Measurements from ENCODE around the gene RBMS3.
"Not testable (repeated sequence)": the region's sequence is repeated elsewhere in the genome, so short reads cannot be mapped to it uniquely, and the experiment has no call there.

RBMS3 gene

DNA sequence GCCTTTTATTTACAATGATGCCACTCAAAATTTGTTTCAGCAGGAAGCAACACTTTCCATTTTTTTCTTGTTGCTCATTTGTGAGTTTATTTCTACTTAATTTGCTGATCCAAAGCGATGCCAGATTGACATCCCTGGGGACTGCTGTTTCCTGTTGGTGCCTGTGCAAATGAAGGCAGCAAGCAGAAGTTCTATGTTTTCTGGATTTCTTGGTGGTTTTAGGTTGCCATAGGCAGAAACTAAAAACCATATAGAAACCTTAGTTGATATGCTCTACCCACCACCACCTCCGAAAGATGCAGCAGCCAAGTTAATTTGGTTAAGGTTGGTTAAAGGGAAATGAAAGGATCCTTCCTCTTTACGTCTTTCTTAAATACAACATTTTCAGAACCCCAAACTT is 356.2 kb downstream of the RBMS3 start:
- ATAC-seq = no peak

DNA sequence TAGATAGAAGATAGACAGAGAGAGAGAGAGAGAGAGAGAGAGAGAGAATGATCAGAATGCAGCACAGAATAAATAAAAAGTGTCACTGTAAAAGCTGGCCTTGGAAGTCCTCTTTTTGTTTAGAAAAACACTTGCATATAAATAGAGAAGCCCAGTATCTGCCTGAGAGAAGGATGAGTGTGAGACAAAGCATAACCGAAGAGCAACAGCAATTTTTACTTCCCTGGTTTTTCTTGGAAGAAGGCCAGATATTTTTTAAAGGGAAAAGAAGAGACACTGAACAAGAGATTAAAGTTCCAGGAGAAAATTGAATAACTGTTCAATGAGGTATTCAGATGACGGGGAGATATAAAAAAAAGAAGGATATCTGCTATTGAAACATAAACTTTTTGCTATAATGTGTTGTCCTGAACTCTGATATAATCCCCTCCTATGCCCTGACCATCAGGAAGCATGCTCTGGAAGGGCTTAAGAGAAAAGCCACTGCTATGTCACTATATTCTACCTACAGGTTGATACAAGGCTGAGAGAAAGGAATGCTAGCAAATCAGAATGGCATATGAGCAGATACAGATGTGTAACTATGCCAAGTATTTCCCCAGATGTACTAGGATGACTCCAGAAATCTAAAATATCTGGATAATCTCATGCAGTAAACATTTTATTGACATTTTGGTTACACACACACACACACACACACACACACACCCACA is 358.9 kb downstream of the RBMS3 start:
- no peak for ATAC-seq

DNA sequence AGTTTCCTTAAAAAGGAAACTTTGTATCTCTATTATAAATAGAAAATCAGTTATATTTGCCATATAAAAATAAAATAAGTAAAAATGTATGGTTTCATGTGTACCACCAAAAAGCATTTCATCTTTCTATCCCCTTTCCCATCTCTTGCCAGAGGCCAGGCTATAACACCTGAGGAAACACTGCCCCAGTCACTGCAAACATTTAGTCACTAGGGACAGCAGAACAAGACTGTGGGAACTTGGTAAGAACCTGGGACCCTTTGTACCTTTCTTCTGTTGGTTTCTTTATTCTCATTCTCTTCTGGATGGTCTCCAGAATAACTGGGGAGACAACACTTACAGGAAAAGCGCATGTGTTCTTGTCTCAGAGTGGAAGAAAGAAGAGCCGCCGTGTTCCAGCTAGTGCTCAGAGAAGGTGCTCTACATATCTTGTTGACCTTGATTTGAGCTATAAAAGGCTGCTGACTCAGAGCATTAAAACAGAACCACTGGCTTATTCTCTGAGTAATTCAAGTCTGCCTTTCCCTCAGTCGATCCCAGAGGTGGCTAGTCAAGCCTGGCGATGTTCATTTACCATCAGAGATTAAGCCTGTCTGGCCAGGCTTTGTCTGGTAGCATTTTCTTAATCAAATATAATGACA is 361.6 kb downstream of the RBMS3 start:
- no peak for ATAC-seq

DNA sequence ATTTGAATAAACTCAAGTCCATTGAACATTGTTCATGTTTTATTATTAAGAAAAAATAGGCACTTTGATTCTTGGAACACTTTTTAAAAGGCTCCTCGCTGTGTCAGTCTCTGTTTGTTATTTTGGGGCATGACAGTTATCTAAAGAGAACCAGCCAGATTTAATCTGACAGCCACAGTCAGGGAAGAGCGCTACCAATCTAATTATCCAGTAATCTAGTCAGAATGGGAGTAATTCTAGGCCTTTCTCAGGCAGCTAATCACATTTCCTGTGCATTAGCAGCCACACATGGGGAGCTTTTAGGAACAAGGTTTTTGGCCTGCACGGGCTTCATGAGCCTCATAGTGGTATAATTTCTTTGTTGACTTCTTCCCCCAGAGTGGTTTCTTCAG is 362.2 kb downstream of the RBMS3 start:
- ATAC-seq = no peak

DNA sequence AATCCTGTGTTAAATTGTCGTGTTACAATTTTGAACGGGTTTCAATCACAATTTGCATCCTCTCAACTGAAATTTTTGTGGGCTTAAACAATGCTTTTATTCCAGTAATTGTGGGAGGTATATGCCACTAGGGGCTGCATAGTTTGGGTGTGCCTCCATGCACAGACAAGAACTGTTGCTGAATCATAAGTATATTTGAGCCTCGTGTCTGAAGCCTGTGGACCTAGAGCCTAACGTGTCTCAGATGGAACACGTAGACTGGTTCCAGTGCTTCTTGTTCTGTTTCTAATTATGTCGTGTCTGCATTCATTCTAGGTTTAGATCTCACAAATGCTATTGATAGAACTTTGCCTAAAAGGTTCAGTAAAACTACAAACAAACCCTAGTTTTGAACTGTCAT is 363.4 kb downstream of the RBMS3 start:
- no peak for ATAC-seq

DNA sequence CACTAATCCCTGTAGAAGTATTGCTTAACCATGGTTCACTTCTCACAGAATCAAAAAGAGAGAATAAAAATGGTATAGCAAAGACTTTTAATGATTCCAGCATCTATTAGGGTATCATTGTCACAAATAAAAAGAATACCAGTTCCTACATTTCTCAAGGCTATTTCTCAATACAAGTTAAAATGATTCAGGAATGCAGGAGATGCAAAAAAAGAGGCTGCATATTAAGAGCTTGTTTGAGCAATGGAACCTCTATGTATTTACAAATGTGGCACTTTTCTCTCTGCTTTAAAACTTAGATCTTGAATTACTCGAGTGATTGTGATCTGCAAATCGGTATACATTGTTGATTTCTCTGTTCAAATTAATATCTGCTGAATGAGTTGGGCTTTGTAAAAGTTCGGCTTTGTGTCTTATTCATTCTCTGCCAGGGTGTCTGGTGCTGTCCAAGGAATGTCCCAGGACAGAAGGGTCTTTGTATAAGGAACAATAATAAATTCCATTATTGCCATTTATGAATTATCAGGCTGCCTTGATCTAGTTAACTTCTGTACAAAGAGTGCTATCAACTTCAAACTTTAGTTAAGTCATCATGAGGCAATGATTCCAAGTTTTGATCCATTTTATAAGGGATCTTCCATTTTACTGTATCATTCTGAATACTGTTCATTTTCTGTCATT is 364.2 kb downstream of the RBMS3 start:
- ATAC-seq = no peak

DNA sequence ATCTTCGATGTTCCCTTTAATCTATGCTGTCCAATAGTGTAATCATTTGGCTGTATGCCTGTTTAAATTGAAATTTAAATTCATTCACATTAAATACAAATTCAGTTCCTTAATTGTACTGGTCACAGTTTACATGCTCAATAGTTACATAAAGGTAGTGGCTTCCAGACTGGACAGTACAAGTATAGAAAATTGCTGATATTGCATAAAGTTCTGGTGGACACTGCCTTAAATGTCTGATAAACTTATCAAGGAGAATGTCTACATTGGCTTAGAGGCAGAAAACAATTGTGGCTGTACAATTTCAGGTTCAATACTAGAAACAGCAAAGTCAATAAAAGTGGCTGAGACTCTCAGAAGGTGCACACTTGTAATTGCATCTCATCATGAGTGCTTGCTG is 365.2 kb downstream of the RBMS3 start:
- ATAC-seq = no peak

DNA sequence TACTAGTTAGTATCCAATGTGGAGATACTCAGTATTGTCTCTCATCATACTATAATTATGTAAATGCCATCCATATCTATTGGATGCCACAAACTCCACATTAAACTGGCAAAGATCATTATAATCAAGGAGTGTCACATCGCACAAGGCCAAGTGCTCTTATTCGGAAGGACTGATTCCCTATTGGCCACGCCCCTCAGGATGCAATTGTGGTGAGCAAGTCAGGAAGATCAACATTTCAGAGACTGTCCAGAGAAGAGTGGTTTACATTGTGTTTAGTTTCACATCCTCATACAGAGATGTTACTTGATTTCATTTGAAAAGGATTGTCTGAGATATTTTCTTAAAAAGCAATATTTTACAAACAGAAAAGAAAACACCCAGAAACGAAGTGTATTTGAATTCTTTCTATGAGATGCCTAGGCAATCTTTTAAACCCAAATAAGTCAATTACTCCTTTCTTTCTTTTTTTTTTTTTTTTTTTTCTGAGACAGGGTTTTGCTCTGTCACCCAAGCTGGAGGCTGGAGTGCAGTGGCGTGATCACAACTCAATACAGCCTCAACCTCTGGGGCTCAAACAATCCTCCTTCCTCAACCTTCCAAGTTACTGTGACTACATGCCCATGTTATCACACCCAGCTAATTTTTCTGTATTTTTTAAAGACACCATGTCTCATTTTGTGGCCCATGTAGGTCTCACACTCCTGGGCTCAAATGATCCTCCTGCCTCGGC is 369.1 kb downstream of the RBMS3 start:
- no peak for ATAC-seq

DNA sequence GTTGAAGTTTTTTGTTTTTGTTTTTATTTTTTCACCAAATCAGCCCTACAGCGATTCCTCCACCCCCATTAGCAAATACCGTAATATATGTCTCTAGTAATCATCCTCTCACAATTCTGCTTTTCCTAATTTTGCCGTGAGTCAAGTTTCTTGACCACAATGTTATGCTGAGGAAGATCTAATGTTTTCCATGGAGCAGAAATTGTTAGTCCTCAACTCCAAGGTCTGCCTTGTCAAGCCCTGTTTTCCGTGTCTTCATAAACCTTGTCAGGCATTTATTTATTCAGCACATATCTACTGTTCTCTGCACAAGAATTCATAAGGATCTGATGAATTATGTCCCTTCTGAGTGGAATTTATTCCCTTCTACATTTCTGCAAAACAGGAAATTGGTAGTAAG is 372.8 kb downstream of the RBMS3 start:
- no peak for ATAC-seq

DNA sequence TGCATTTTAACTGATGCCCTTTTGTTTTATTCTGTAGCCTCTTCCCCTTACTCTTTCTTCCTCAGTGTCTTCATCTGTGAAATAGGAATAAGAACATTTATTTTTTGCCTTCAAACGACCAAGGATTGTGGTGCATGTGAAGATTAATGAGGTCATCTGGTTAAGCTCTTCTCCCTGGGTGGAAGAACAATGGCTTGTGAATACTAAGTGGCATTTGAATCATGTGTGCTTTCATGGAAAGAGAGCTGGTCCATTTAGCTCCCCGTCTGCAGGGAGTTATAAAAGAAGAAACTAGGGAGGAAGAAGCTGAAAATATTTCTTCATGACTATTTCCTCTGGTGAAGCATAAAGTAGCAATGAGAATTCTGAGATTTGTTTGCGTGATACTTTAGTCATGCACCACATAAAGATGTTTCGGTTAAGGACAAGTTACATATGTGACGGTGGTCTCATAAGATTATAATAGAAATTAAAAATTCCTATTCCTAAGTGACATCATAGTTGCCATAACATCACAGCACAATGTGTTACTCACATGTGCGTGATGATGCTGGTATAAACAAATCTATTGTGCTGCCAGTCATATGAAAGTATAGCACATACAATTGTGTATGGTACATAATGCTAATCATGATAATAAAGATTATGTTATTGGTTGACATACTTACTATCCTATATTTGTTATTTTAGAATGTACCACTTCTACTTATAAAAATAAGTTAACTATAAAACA is 374.3 kb downstream of the RBMS3 start:
- ATAC-seq = no peak

DNA sequence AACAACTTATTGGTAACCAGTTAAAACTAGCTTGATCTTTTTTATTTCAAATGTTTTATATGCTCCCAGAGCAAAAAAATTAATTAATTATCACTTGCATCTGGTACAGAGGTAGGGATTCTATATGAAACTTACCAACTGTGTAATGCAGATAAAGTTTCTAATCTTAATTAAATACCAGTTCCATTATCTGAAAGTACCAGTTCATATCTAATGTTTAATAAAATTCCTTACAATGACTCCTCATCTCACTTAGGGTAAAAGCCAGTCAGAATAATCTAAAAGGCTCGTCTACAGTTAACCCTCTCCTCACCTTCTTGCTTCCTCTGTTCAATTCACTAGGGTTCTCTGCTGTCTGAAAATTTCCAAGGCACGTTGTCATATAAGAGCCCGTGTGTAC is 384.8 kb downstream of the RBMS3 start:
- no peak for ATAC-seq

DNA sequence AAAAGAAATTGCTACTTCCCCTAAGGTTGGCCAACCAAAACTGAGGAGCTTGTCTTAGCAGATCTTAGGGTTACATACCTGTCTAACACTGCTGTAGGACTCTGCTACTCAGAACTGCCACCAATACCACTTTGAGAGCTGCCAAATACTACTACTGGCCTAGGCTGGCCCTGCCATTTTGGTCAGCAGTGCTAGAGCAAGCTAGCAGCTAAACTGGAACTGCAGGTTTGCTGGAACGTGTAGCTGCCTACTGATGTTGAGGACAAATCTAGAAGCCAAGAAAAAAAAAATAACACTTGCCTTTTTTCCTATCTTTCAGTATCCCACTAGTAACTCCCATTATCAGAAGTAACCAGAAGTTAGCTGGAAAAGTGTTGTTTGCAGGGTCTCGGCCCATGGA is 387.4 kb downstream of the RBMS3 start:
- no peak for ATAC-seq

DNA sequence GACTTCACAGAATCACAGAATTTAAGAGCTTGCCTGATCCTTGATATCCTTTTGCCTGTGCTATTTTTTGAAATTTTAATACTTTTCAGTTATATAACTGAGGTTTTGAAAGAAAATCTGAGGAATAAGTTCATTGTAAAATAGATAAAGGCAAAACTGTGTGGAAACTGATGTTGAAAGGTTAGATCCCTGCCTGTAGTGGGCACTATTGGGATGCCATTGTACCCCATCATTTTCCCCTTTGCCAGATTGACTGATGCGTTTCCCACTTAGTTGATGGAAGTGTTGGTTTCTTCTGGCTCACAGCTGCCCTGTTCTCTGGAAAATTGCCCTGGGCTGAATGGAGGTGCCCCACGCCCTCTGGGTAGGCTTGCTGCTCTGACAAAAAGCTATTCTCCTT is 387.9 kb downstream of the RBMS3 start:
- ATAC-seq = no peak

DNA sequence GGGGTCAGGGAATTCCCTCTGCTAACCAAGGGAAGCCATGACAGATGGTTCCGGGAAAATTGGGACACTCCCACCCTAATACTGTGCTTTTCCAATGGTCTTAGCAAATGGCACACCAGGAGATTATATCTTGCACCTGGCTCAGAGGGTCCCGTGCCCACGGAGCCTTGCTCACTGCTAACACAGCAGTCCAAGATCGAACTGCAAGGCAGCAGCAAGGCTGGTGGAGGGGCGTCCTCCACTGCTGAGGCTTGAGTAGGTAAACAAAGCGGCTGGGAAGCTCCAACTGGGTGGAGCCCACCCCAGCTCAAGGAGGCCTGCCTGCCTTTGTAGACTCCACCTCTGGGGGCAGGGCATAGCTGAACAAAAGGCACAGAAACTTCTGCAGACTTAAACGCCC is 389.6 kb downstream of the RBMS3 start:
- not testable (repeated sequence) for ATAC-seq

DNA sequence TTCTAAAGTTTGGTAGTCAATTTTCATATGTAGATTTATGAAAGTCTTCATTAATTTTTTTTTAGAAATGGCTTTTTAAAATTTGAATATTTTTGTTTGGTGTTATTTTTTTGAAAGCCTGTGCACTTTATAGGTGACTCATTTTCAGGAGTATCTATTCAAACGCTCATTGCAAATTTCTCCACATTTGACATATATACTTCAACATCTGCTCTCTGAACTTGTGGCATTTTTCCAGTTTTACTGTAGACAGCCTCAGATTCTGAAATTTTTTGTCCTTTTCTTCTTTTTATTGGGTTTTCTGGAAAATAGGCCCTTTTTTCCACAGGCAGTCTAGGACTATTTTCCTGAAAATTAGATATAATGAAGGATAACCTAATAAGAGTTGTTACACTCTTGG is 396.6 kb downstream of the RBMS3 start:
- ATAC-seq = no peak

DNA sequence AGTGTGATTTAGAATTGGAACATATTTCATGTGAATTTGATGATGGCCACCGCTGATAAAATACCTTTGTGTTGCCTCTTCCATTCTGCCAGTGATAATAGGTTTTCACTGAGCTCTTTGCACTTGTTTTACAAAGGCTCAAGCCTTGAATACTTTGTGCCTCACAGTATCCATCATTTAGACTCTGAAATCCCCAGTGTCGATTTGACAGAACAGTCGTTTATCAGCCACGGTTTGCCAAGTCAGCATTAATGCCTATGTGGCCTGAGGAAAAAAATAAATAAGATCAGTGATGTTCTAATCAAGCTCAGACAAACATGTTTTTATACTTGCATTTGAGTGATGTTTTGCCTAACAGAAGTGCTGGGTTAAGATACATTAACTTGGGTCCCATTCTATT is 399.1 kb downstream of the RBMS3 start:
- no peak for ATAC-seq

DNA sequence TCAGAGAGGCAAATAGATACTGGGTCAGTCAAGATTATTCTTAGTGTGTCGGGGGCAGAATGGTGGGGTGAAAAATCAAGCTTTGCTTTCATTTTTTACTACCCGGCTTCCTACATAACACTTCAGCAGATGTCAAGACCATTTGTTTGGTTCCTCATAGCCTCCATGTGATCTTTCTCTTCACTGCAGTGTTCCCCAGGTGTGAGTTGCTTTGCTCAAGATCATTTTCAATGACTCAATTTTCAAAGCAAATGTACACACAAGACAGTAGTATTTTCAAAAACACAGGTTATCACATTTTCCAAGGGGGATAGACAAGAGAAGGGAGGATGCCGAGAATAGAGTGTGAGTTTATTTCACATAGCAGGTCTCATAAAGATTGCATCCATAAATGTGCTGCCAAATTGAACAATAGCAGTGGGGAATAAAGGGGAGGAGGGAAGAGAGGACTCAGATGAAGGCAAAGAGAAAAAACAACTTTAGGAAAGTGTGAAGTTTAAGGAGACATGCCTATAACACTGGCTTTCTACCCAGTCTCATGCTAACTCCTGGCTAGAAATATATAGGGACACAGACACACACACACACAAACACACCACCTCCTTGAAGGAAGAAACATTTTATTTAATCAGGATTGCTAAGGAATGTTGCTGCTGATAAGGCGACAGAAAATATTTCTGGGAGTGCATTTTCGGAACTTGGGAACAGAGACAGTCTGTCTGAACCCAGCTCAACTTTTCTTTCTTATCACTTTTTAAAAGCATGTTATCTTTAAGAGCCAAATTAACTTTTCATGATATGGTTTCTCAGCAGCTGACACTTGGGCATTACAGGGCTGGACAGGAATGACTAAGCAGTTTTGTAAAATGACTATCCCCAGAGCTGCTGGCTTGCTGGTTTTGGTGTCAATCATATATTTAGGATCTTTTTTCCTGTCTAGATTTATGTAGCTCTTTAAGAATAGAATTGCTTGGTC is 402.4 kb downstream of the RBMS3 start:
- ATAC-seq = no peak

DNA sequence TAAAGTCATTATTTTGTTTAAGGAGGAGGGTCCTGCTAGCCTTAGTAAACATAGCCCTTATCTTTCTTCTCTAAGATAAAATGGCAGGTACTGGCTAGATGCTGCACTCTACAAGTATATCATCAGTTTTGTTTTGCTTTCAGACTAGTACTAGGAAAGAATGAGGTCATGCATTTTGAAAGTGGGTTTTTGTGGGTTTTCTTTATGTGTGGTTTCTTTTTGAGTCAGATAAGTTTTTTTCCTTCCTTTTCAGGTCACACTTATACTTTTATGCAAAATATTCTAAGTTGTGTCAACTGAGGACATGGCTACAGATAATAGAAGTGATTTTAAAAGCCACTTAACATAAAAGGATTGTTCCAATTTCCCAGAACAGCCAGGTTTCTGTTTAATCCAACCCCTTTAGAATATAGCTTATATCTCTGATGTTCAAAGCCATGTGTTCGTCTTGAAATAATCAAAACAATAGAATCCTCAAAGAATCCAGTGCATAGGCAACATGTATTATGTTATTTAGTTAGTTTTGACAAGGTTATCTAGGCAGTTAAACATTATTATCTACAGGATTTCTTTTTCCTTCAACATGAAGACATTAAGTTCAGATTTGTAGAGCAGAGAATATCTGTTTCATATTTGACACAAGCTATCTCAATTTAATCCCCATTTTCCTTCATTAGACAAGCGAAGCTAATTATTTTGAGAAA is 406.2 kb downstream of the RBMS3 start:
- ATAC-seq = peak; percentile 91 to 94

DNA sequence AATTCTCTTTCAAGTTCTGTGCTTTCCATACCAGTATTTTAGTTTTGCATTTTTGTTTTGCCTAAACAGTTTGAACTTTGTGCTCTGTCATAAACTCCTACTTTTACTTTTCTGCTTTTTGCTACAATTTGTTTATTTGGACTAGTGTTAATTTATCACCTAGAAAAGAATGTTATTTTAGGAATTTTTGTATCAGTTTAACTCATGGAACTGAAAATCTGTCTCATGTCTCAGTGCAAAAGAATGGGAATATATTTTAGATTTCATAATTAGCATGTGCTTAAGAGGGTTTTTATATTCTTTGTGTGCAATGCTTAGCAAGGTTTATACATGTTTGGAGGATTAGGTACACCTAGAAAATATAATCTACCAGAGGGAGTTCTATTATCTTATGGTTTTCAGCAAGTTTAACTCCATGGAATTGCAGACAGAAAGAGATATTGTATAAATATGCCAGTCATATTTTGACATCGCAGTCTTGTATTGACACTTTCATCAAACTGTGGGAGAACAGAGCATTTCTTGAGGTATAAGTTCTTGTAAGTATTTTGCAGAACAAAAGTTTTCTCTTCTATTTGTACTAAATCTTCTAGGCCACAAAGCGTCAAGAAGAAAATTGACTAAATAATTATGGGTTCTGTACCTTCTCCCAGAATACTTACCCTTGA is 409.9 kb downstream of the RBMS3 start:
- no peak for ATAC-seq

DNA sequence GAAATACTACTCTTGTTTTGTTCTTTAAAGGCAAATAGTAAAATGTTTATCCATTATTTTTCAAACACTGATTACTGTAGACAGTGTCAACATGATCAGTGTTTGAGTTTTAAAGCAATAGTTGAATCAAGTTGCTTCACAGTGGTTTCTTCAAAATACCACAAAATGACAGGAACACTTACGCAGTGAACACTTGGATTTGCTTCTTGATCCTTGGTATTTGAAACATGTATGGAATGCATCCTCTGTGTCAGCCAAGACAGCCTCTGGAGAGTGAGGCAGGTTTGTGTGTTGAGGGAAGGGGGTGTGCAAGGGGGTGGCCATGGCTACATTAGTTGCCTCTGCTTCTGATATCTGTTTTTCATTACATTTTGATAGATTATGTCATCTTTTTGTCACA is 413.0 kb downstream of the RBMS3 start:
- no peak for ATAC-seq

Data from activated CD4-positive, CD25-positive, alpha-beta regulatory T cell treated with anti-CD3 and anti-CD28 coated beads, Interleukin-2, amount 50 U/mL, for 24 hours (primary cell).